DOHH2 (cell line): ENCODE measurements around the gene NPFFR1.

ENCODE experiments used
- EZH2phosphoT487 ChIP-seq: fragments of 200-600 bp; sonication (generic); IDR thresholded peaks from 2 replicates; pipeline ENCODE4 v1.6.1; 2017; ENCODE audit warnings: borderline replicate concordance, mild to moderate bottlenecking, antibody characterized with exemption, low read length, moderate library complexity, mixed read lengths
- TF ChIP-seq, protein P1 (sequence below): fragments of 200-600 bp; sonication (generic); IDR thresholded peaks from one replicate; pipeline ENCODE4 v1.5.1; 2014; ENCODE audit warnings: antibody characterized with exemption, mild to moderate bottlenecking, low read depth, low read length; ENCODE audit not compliant: poor library complexity, severe bottlenecking

DNA sequence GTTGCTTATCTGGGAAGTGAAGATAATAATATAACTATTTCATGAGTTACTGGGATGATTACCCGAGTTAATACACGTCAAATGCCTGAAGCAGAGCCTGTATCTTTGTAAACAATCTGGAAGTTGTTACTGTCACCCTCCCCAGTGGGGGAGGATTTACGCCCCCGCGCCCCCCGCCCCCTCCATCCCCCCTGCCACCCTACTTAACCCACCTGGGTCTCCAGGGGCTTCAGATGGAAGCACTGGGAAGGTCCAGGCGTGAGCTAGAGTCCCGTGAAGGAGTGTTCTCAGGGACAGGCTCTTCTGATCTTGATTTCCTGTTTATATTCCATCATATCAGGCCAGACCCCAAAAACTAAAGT, 49.9 kb downstream of the NPFFR1 start:
- TF ChIP-seq, protein P1, sequence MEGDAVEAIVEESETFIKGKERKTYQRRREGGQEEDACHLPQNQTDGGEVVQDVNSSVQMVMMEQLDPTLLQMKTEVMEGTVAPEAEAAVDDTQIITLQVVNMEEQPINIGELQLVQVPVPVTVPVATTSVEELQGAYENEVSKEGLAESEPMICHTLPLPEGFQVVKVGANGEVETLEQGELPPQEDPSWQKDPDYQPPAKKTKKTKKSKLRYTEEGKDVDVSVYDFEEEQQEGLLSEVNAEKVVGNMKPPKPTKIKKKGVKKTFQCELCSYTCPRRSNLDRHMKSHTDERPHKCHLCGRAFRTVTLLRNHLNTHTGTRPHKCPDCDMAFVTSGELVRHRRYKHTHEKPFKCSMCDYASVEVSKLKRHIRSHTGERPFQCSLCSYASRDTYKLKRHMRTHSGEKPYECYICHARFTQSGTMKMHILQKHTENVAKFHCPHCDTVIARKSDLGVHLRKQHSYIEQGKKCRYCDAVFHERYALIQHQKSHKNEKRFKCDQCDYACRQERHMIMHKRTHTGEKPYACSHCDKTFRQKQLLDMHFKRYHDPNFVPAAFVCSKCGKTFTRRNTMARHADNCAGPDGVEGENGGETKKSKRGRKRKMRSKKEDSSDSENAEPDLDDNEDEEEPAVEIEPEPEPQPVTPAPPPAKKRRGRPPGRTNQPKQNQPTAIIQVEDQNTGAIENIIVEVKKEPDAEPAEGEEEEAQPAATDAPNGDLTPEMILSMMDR, result no peak
- TF ChIP-seq EZH2phosphoT487, result no peak
